Sigmoid colon (tissue), 4 donors: ENCODE data around the gene CAMKK1.

ENCODE experiments used
- CTCF ChIP-seq, 4 experiments: fragments of 450-650 bp in 3 of 4; fragments of 200-600 bp in 1 of 4; IDR thresholded peaks; one replicate each; pipeline ENCODE4 v1.5.1; 2016 to 2019; ENCODE audit warnings: antibody characterized with exemption in 4 of 4, mild to moderate bottlenecking in 3 of 4, moderate library complexity in 2 of 4
- POLR2A ChIP-seq, 2 donors: fragments of 450-650 bp; IDR thresholded peaks; one replicate each; pipeline ENCODE4 v1.6.1; 2016; ENCODE audit warnings: antibody characterized with exemption in 2 of 2, mild to moderate bottlenecking in 2 of 2, moderate library complexity in 2 of 2
- POLR2AphosphoS5 ChIP-seq, 4 donors: sonication (generic); formaldehyde crosslinking; IDR thresholded peaks; one replicate each; pipeline ENCODE4 v1.6.1; 2017; ENCODE audit warnings: antibody characterized with exemption in 4 of 4

GRCh38 chr17:3917391-3917931 is 24.6 kb upstream of the CAMKK1 start:
- TF ChIP-seq CTCF (IDR thresholded peaks at IDR 0.05) (no peak), POLR2AphosphoS5 (IDR thresholded peaks at IDR 0.05) (no peak), POLR2A (IDR thresholded peaks at IDR 0.05) (no peak)
